ENCODE data around the gene KDM2B. TPM values are rescaled to one million over a fixed set of nuclear protein-coding genes. Genes with fewer than 3 reads are reported as not detected.

The KDM2B gene
- total RNA-seq, 1 donor from 2014 or later = 79.2 TPM

- TF ChIP-seq CTCF (IDR thresholded peaks at IDR 0.05; ENCODE audit: unreplicated experiment) = no peak
- H3K4me1 Mint-ChIP-seq (ENCODE audit: low read depth) = peaks cover 6% of the 10 kb centered on the region
- H3K27ac Mint-ChIP-seq = no peak overlapping the region
- H3K27me3 Mint-ChIP-seq = no peaks in the 10 kb centered on the region
- peaks cover under 1% of the 10 kb centered on the region for H3K9me3 Mint-ChIP-seq (ENCODE audit: low read depth)
- no peak overlapping the region for H3K4me3 Mint-ChIP-seq (ENCODE audit: low read depth)
- peaks cover 30% of the 10 kb centered on the region for H3K36me3 Mint-ChIP-seq (ENCODE audit: insufficient read depth)
- DNase-seq (ENCODE audit: low spot score, unreplicated experiment) = no peak
These were observed 138.5 kb downstream of the KDM2B start for GRCh38 chr12:121442028-121442948.

- peaks cover 8% of the 10 kb centered on the region for H3K9me3 Mint-ChIP-seq (ENCODE audit: low read depth)
- H3K36me3 Mint-ChIP-seq (ENCODE audit: insufficient read depth) = peaks cover 36% of the 10 kb centered on the region
- H3K27me3 Mint-ChIP-seq = no peaks in the 10 kb centered on the region
- H3K4me3 Mint-ChIP-seq (ENCODE audit: low read depth) = no peak overlapping the region
- H3K27ac Mint-ChIP-seq = no peak overlapping the region
- TF ChIP-seq CTCF (IDR thresholded peaks at IDR 0.05; ENCODE audit: unreplicated experiment) = no peak
- DNase-seq (ENCODE audit: low spot score, unreplicated experiment) = no peak
- H3K4me1 Mint-ChIP-seq (ENCODE audit: low read depth) = peaks cover 2% of the 10 kb centered on the region
These were observed 139.3 kb downstream of the KDM2B start for GRCh38 chr12:121441555-121441954.

GRCh38 chr12:121440768-121441167, 140.1 kb downstream of the KDM2B start:
- peaks cover 43% of the 10 kb centered on the region for H3K36me3 Mint-ChIP-seq (ENCODE audit: insufficient read depth)

GRCh38 chr12:121439715-121440114, 141.1 kb downstream of the KDM2B start:
- TF ChIP-seq CTCF (IDR thresholded peaks at IDR 0.05; ENCODE audit: unreplicated experiment) = no peak
- Mint-ChIP-seq H3K9me3 (ENCODE audit: low read depth) (peaks cover 15% of the 10 kb centered on the region), H3K36me3 (ENCODE audit: insufficient read depth) (peaks cover 51% of the 10 kb centered on the region)

More at GRCh38 chr12:121440768-121441167, 140.1 kb downstream of the KDM2B start:
- no peak for TF ChIP-seq CTCF (IDR thresholded peaks at IDR 0.05; ENCODE audit: unreplicated experiment)
- no peak for DNase-seq (ENCODE audit: low spot score, unreplicated experiment)
- H3K9me3 Mint-ChIP-seq (ENCODE audit: low read depth) = peaks cover 13% of the 10 kb centered on the region
- no peak overlapping the region for H3K4me3 Mint-ChIP-seq (ENCODE audit: low read depth)
- no peaks in the 10 kb centered on the region for H3K4me1 Mint-ChIP-seq (ENCODE audit: low read depth)
- no peaks in the 10 kb centered on the region for H3K27me3 Mint-ChIP-seq
- H3K27ac Mint-ChIP-seq = no peak overlapping the region

GRCh38 chr12:121438905-121439304, 141.9 kb downstream of the KDM2B start:
- Mint-ChIP-seq H3K27ac (no peak overlapping the region), H3K36me3 (ENCODE audit: insufficient read depth) (peaks cover 49% of the 10 kb centered on the region), H3K9me3 (ENCODE audit: low read depth) (peaks cover 15% of the 10 kb centered on the region), H3K27me3 (no peaks in the 10 kb centered on the region), H3K4me3 (ENCODE audit: low read depth) (no peak overlapping the region), H3K4me1 (ENCODE audit: low read depth) (no peaks in the 10 kb centered on the region)
- DNase-seq (ENCODE audit: low spot score, unreplicated experiment) = no peak
- TF ChIP-seq CTCF (IDR thresholded peaks at IDR 0.05; ENCODE audit: unreplicated experiment) = no peak

More at GRCh38 chr12:121439715-121440114, 141.1 kb downstream of the KDM2B start:
- DNase-seq (ENCODE audit: low spot score, unreplicated experiment) = no peak
- Mint-ChIP-seq H3K4me3 (ENCODE audit: low read depth) (no peak overlapping the region), H3K27me3 (no peaks in the 10 kb centered on the region), H3K4me1 (ENCODE audit: low read depth) (no peaks in the 10 kb centered on the region), H3K27ac (peak overlapping the region; percentile 56)

All from progenitor cell of endocrine pancreas (in vitro differentiated cells).